WTC11 (cell line): ENCODE measurements around the gene CCDC71L. TPM values are rescaled to one million over a fixed set of nuclear protein-coding genes. Genes with fewer than 3 reads are reported as not detected.

ENCODE experiments used
- ATAC-seq: fragments of 200-7000 bp; cut with Tn5 transposase; 2 replicates; pipeline ENCODE4 v1.10.0; 2021; ENCODE audit warnings: mild to moderate bottlenecking, moderate library complexity
- CTCF ChIA-PET: fragments of 300-600 bp; sonication (Branson Sonifier 250); formaldehyde crosslinking; loops from one replicate; lab custom pipeline; 2021; ENCODE audit warnings: antibody characterized with exemption; lab: Charles Lee
- POLR2A ChIA-PET: fragments of 350-600 bp; sonication (Branson Sonifier 250); formaldehyde crosslinking; loops from one replicate; lab custom pipeline; 2021; ENCODE audit warnings: antibody characterized with exemption; lab: Charles Lee
- DNase-seq: peaks from one replicate; pipeline ENCODE4 v3.0.0; 2021; ENCODE audit warnings: low spot score
- H3K27ac Mint-ChIP-seq: 2 replicates; pipeline ENCODE4 v1.8.0; 2021; ENCODE audit warnings: mixed read lengths
- H3K27me3 Mint-ChIP-seq: 2 replicates; pipeline ENCODE4 v1.8.0; 2021; ENCODE audit warnings: low read depth, mild to moderate bottlenecking, moderate library complexity, mixed read lengths
- H3K36me3 Mint-ChIP-seq: 2 replicates; pipeline ENCODE4 v1.8.0; 2021; ENCODE audit warnings: mixed read lengths
- H3K4me1 Mint-ChIP-seq: 2 replicates; pipeline ENCODE4 v1.8.0; 2022; ENCODE audit warnings: mixed read lengths
- H3K4me3 Mint-ChIP-seq: 2 replicates; pipeline ENCODE4 v1.8.0; 2021; ENCODE audit warnings: mild to moderate bottlenecking, moderate library complexity, mixed read lengths
- H3K9me3 Mint-ChIP-seq: 2 replicates; pipeline ENCODE4 v1.8.0; 2021; ENCODE audit warnings: mixed read lengths
- ATF3 ChIP-seq: sonication (generic); formaldehyde crosslinking; conservative IDR thresholded peaks from 2 replicates; pipeline ENCODE4 v1.8.1; 2022; ENCODE audit warnings: mild to moderate bottlenecking, missing genetic modification reagents
- CBFB ChIP-seq: sonication (generic); formaldehyde crosslinking; IDR thresholded peaks from 2 replicates; pipeline ENCODE4 v1.8.1; 2022; ENCODE audit warnings: mild to moderate bottlenecking, low read depth, missing genetic modification reagents
- CREB1 ChIP-seq: sonication (generic); formaldehyde crosslinking; IDR thresholded peaks from 2 replicates; pipeline ENCODE4 v1.8.0; 2023; ENCODE audit warnings: mild to moderate bottlenecking, missing genetic modification reagents
- FOXJ3 ChIP-seq: sonication (generic); formaldehyde crosslinking; IDR thresholded peaks from 2 replicates; pipeline ENCODE4 v1.9.0; 2021; ENCODE audit warnings: missing genetic modification reagents, mild to moderate bottlenecking, borderline replicate concordance
- FOXP1 ChIP-seq: sonication (generic); formaldehyde crosslinking; IDR thresholded peaks from 2 replicates; pipeline ENCODE4 v1.8.0; 2022; ENCODE audit warnings: missing genetic modification reagents, mild to moderate bottlenecking, moderate library complexity, borderline replicate concordance
- GTF2I ChIP-seq: fragments of 250-450 bp; sonication (Bioruptor Pico); conservative IDR thresholded peaks from 2 replicates; pipeline ENCODE4 v1.4.0; 2021; ENCODE audit warnings: mild to moderate bottlenecking
- KAT7 ChIP-seq: sonication (generic); formaldehyde crosslinking; IDR thresholded peaks from 2 replicates; pipeline ENCODE4 v1.8.1; 2023; ENCODE audit warnings: missing genetic modification reagents, mild to moderate bottlenecking, borderline replicate concordance
- NFATC4 ChIP-seq: fragments of 250-450 bp; sonication (Bioruptor Pico); IDR thresholded peaks from 2 replicates; pipeline ENCODE4 v1.9.0; 2021; ENCODE audit warnings: mild to moderate bottlenecking
- NR1H2 ChIP-seq: sonication (generic); formaldehyde crosslinking; IDR thresholded peaks from 2 replicates; pipeline ENCODE4 v1.9.0; 2021; ENCODE audit warnings: mild to moderate bottlenecking, moderate library complexity, missing genetic modification reagents
- RELA ChIP-seq: sonication (generic); formaldehyde crosslinking; IDR thresholded peaks from 2 replicates; pipeline ENCODE4 v1.8.1; 2022; ENCODE audit warnings: missing genetic modification reagents, mild to moderate bottlenecking, borderline replicate concordance
- RORB ChIP-seq: fragments of 250-450 bp; sonication (Bioruptor Pico); IDR thresholded peaks from 2 replicates; pipeline ENCODE4 v1.9.0; 2021; ENCODE audit warnings: mild to moderate bottlenecking
- TCF7 ChIP-seq: sonication (generic); formaldehyde crosslinking; IDR thresholded peaks from 2 replicates; pipeline ENCODE4 v1.8.0; 2022; ENCODE audit warnings: mild to moderate bottlenecking, low read depth, missing genetic modification reagents, moderate library complexity
- TEAD1 ChIP-seq: sonication (generic); formaldehyde crosslinking; IDR thresholded peaks from 2 replicates; pipeline ENCODE4 v1.8.0; 2022; ENCODE audit warnings: mild to moderate bottlenecking, missing genetic modification reagents
- USF2 ChIP-seq: sonication (generic); formaldehyde crosslinking; IDR thresholded peaks from 2 replicates; pipeline ENCODE4 v1.8.1; 2023; ENCODE audit warnings: mild to moderate bottlenecking, missing genetic modification reagents, moderate library complexity
- ZNF219 ChIP-seq: sonication (generic); formaldehyde crosslinking; IDR thresholded peaks from 2 replicates; pipeline ENCODE4 v1.8.0; 2023; ENCODE audit warnings: missing genetic modification reagents, mild to moderate bottlenecking, borderline replicate concordance
- total RNA-seq: library from RNA; stranded (reverse); gene quantifications from 3 replicates; pipeline ENCODE4 v1.2.3, GENCODE V29; 2021
- TF ChIP-seq, protein P1 (sequence below): fragments of 250-450 bp; sonication (Bioruptor Pico); IDR thresholded peaks from 2 replicates; pipeline ENCODE4 v2.1.2; 2022; ENCODE audit warnings: mild to moderate bottlenecking, moderate library complexity
- TF ChIP-seq, protein P2 (sequence below): sonication (generic); formaldehyde crosslinking; IDR thresholded peaks from 2 replicates; pipeline ENCODE4 v1.8.1; 2022; ENCODE audit warnings: low read depth, missing genetic modification reagents, borderline replicate concordance
- TF ChIP-seq, protein P3 (sequence below): sonication (generic); formaldehyde crosslinking; IDR thresholded peaks from 2 replicates; pipeline ENCODE4 v1.8.1; 2022; ENCODE audit warnings: mild to moderate bottlenecking, moderate library complexity, missing genetic modification reagents

CCDC71L gene
- total RNA-seq, 1 experiment from 2014 or later = 21.5 TPM

DNA sequence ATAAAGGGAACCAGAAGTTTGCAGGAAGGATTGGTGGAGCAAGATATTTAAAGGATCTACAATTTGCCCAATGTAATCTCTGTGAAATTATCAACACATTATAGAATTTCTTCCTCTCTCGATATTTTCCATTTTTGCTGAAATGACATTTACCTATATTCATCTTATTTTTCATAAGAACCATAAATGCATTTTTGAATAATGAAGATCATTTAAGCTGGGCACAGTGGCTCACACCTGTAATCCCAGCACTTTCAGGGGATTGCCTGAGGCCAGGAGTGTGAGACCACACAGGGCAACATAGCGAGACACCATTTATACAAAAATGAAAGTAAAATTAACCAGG, 37.7 kb downstream of the CCDC71L start:
- ATAC-seq = no peak
- TF ChIP-seq USF2 (no peak), NR1H2 (CRISPR knock-in tag) (no peak), FOXJ3 (no peak), NFATC4 (no peak)
- TF ChIP-seq, protein P1, sequence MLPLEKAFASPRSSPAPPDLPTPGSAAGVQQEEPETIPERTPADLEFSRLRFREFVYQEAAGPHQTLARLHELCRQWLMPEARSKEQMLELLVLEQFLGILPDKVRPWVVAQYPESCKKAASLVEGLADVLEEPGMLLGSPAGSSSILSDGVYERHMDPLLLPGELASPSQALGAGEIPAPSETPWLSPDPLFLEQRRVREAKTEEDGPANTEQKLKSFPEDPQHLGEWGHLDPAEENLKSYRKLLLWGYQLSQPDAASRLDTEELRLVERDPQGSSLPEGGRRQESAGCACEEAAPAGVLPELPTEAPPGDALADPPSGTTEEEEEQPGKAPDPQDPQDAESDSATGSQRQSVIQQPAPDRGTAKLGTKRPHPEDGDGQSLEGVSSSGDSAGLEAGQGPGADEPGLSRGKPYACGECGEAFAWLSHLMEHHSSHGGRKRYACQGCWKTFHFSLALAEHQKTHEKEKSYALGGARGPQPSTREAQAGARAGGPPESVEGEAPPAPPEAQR (CRISPR knock-in tag) = no peak
- TF ChIP-seq, protein P2, sequence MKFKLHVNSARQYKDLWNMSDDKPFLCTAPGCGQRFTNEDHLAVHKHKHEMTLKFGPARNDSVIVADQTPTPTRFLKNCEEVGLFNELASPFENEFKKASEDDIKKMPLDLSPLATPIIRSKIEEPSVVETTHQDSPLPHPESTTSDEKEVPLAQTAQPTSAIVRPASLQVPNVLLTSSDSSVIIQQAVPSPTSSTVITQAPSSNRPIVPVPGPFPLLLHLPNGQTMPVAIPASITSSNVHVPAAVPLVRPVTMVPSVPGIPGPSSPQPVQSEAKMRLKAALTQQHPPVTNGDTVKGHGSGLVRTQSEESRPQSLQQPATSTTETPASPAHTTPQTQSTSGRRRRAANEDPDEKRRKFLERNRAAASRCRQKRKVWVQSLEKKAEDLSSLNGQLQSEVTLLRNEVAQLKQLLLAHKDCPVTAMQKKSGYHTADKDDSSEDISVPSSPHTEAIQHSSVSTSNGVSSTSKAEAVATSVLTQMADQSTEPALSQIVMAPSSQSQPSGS (CRISPR knock-in tag) = no peak
- TF ChIP-seq, protein P3, sequence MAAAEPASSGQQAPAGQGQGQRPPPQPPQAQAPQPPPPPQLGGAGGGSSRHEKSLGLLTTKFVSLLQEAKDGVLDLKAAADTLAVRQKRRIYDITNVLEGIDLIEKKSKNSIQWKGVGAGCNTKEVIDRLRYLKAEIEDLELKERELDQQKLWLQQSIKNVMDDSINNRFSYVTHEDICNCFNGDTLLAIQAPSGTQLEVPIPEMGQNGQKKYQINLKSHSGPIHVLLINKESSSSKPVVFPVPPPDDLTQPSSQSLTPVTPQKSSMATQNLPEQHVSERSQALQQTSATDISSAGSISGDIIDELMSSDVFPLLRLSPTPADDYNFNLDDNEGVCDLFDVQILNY (CRISPR knock-in tag) = no peak
- TF ChIP-seq, all 79 proteins: peak for 0
- peaks cover 7% of the 10 kb centered on the region for H3K36me3 Mint-ChIP-seq
- DNase-seq = no peak
- ChIA-PET CTCF (no interaction called here), POLR2A (no interaction called here)
- peaks cover 5% of the 10 kb centered on the region; the same call in 1 of the 2 replicates for H3K27me3 Mint-ChIP-seq
- peaks cover 26% of the 10 kb centered on the region for H3K4me1 Mint-ChIP-seq
- peaks cover 39% of the 10 kb centered on the region for H3K9me3 Mint-ChIP-seq
- H3K4me3 Mint-ChIP-seq = no peak overlapping the region
- H3K27ac Mint-ChIP-seq = no peak overlapping the region

GRCh38 chr7:106622654-106623314, 38.2 kb downstream of the CCDC71L start:
- H3K27me3 Mint-ChIP-seq = peaks cover 5% of the 10 kb centered on the region; the same call in 1 of the 2 replicates
- H3K27ac Mint-ChIP-seq = no peak overlapping the region
- POLR2A ChIA-PET = no interaction called here
- no peak for TF ChIP-seq CREB1
- TF ChIP-seq ATF3 = no peak
- TF ChIP-seq TEAD1 (CRISPR knock-in tag) = no peak
- TF ChIP-seq FOXP1 (CRISPR knock-in tag) = no peak
- TF ChIP-seq, protein P3 (CRISPR knock-in tag) = no peak
- no peak for TF ChIP-seq TCF7 (CRISPR knock-in tag)
- TF ChIP-seq KAT7 (CRISPR knock-in tag) = no peak
- TF ChIP-seq GTF2I (CRISPR knock-in tag) = no peak
- no peak for TF ChIP-seq ZNF219 (CRISPR knock-in tag)
- no peak for TF ChIP-seq CBFB (CRISPR knock-in tag)
- TF ChIP-seq RORB (CRISPR knock-in tag) = no peak
- no peak for TF ChIP-seq RELA (CRISPR knock-in tag)
- no peak overlapping the region for H3K4me3 Mint-ChIP-seq
- ATAC-seq (no peak), DNase-seq (no peak)
- CTCF ChIA-PET = interaction anchor here (1.0 kb wide), 1 partner anchor 80 kb away, joined by 3 read pairs; no protein-coding TSS in a partner anchor
- H3K4me1 Mint-ChIP-seq = peaks cover 26% of the 10 kb centered on the region
- peaks cover 7% of the 10 kb centered on the region for H3K36me3 Mint-ChIP-seq
- H3K9me3 Mint-ChIP-seq = peaks cover 39% of the 10 kb centered on the region
